HCT116 (cell line): ENCODE measurements around the gene HMG20A. TPM values are rescaled to one million over a fixed set of nuclear protein-coding genes. Genes with fewer than 3 reads are reported as not detected.
"Not testable (repeated sequence)": the region's sequence is repeated elsewhere in the genome, so short reads cannot be mapped to it uniquely, and the experiment has no call there.

Experiments used
- ATAC-seq: fragments of 200-7000 bp; cut with Tn5 transposase; 2 replicates; pipeline ENCODE4 v1.9.1; 2020; ENCODE audit warnings: mild to moderate bottlenecking, moderate library complexity
- BruUV-seq: library from RNA; stranded (reverse); fragments of 400-500 nt; replicated peaks from 2 replicates; lab custom pipeline; 2021; lab: Mats Ljungman, UMichigan
- CTCF ChIA-PET: fragments of 300-600 bp; sonication (Branson Sonifier 250); formaldehyde crosslinking; loops from one replicate; lab custom pipeline; 2021; ENCODE audit warnings: antibody characterized with exemption; lab: Charles Lee
- POLR2A ChIA-PET: fragments of 300-600, 350-600 bp; sonication (Branson Sonifier 250); formaldehyde crosslinking; loops from one replicate; lab custom pipeline; 2021; ENCODE audit warnings: antibody characterized with exemption; lab: Charles Lee
- RAD21 ChIA-PET, 2 experiments: fragments of 300-600 bp; sonication (Branson Sonifier 250); formaldehyde crosslinking; loops; one replicate each; lab custom pipeline; 2023; ENCODE audit warnings: low total read pairs in 2 of 2; ENCODE audit not compliant: uncharacterized antibody in 2 of 2, unreplicated experiment in 2 of 2, low non-redundant PET in 1 of 2; lab: Charles Lee
- DNase-seq: peaks from one replicate; pipeline ENCODE4 v3.0.0-alpha.2; 2010; ENCODE audit warnings: low read depth, low spot score
- H2AFZ ChIP-seq: fragments of 200-600 bp; shearing (Covaris generic), sonication (generic); 2 replicates; pipeline ENCODE4 v1.6.1; 2017; ENCODE audit warnings: low read depth, mixed run types, mixed read lengths, antibody characterized with exemption, low read length; ENCODE audit not compliant: poor library complexity, severe bottlenecking
- H3K27ac ChIP-seq: 2 replicates; pipeline ENCODE4 v1.5.1; 2012; ENCODE audit warnings: low read depth, low read length
- H3K27me3 ChIP-seq: fragments of 200-600 bp; sonication (generic); 2 replicates; pipeline ENCODE4 v1.6.1; 2016; ENCODE audit warnings: mixed run types, low read length, mixed read lengths; ENCODE audit not compliant: insufficient read depth
- H3K36me3 ChIP-seq, 2 experiments: fragments of 200-500 bp in 1 of 2; fragments of 200-600 bp in 1 of 2; sonication (Bioruptor generic) in 1 of 2; sonication (generic) in 1 of 2; 2 replicates each; pipeline versions ENCODE4 v1.5.1 to v1.6.1; 2014 to 2016; ENCODE audit warnings: low read length in 2 of 2, inconsistent platforms in 1 of 2, mixed read lengths in 1 of 2, mixed run types in 1 of 2; ENCODE audit not compliant: insufficient read depth in 2 of 2, control insufficient read depth in 1 of 2
- H3K4me1 ChIP-seq, 2 experiments: fragments of 200-600 bp in 1 of 2; sonication (generic) in 1 of 2; 2 replicates each; pipeline versions ENCODE4 v1.5.1 to v1.6.1; 2012 to 2017; ENCODE audit warnings: low read length in 2 of 2, inconsistent platforms in 1 of 2, mild to moderate bottlenecking in 1 of 2, mixed read lengths in 1 of 2, mixed run types in 1 of 2, moderate library complexity in 1 of 2; ENCODE audit not compliant: insufficient read depth in 2 of 2, control insufficient read depth in 1 of 2
- H3K4me2 ChIP-seq: fragments of 200-600 bp; sonication (generic); 2 replicates; pipeline ENCODE4 v1.6.1; 2017; ENCODE audit warnings: mixed run types, low read length, mixed read lengths
- H3K4me3 ChIP-seq, 2 experiments: fragments of 200-600 bp in 1 of 2; sonication (generic) in 1 of 2; replicated peaks in 1 of 2; 2 replicates each; pipeline ENCODE4 v1.5.1; 2011 to 2016; ENCODE audit warnings: low read length in 2 of 2, control low read depth in 1 of 2, low read depth in 1 of 2, mild to moderate bottlenecking in 1 of 2, mixed read lengths in 1 of 2, mixed run types in 1 of 2
- H3K79me2 ChIP-seq: fragments of 200-600 bp; sonication (generic); 2 replicates; pipeline ENCODE4 v1.6.1; 2017; ENCODE audit warnings: mild to moderate bottlenecking, mixed run types, low read length, moderate library complexity, mixed read lengths; ENCODE audit not compliant: insufficient read depth
- H3K9ac ChIP-seq: fragments of 200-600 bp; sonication (generic); 2 replicates; pipeline ENCODE4 v1.6.1; 2016; ENCODE audit warnings: low read length, mixed read lengths
- H3K9me2 ChIP-seq: fragments of 200-600 bp; sonication (generic), shearing (Covaris generic); 2 replicates; pipeline ENCODE4 v1.6.1; 2017; ENCODE audit warnings: mixed run types, mild to moderate bottlenecking, moderate library complexity; ENCODE audit not compliant: insufficient read depth
- H3K9me3 ChIP-seq, 2 experiments: fragments of 200-500 bp in 1 of 2; fragments of 200-600 bp in 1 of 2; sonication (Bioruptor generic) in 1 of 2; sonication (generic) in 1 of 2; 2 replicates each; pipeline ENCODE4 v1.6.1; 2014 to 2017; ENCODE audit warnings: low read length in 2 of 2, mixed read lengths in 2 of 2, inconsistent platforms in 1 of 2, low read depth in 1 of 2, mild to moderate bottlenecking in 1 of 2, mixed run types in 1 of 2, moderate library complexity in 1 of 2; ENCODE audit not compliant: control insufficient read depth in 1 of 2, insufficient read depth in 1 of 2
- H4K20me1 ChIP-seq: fragments of 200-600 bp; sonication (generic), shearing (Covaris generic); 2 replicates; pipeline ENCODE4 v1.6.1; 2017; ENCODE audit warnings: mixed run types, mild to moderate bottlenecking, moderate library complexity; ENCODE audit not compliant: insufficient read depth
- CTCF ChIP-seq, 3 experiments: fragments of 200-600 bp in 1 of 3; sonication (generic) in 1 of 3; IDR thresholded peaks in 2 of 3; conservative IDR thresholded peaks in 1 of 3; 2 replicates each; pipeline ENCODE4 v1.5.1; 2012 to 2017; ENCODE audit warnings: low read depth in 2 of 3, low read length in 2 of 3, antibody characterized with exemption in 1 of 3, borderline replicate concordance in 1 of 3, control low read depth in 1 of 3, mild to moderate bottlenecking in 1 of 3, mixed read lengths in 1 of 3, mixed run types in 1 of 3, moderate library complexity in 1 of 3; ENCODE audit not compliant: insufficient read depth in 1 of 3
- EGR1 ChIP-seq: IDR thresholded peaks from 2 replicates; pipeline ENCODE4 v1.6.1; 2012; ENCODE audit warnings: low read depth
- EZH2phosphoT487 ChIP-seq: fragments of 200-600 bp; IDR thresholded peaks from 2 replicates; pipeline ENCODE4 v1.6.1; 2018; ENCODE audit warnings: antibody characterized with exemption, borderline replicate concordance
- FOSL1 ChIP-seq: IDR thresholded peaks from 2 replicates; pipeline ENCODE4 v1.6.1; 2012; ENCODE audit warnings: low read depth
- JUND ChIP-seq: IDR thresholded peaks from 2 replicates; pipeline ENCODE4 v1.6.1; 2012
- MAX ChIP-seq: IDR thresholded peaks from 2 replicates; pipeline ENCODE4 v1.6.1; 2012
- POLR2A ChIP-seq: IDR thresholded peaks from 2 replicates; pipeline ENCODE4 v1.7.0; 2011; ENCODE audit warnings: borderline replicate concordance; ENCODE audit not compliant: insufficient read depth, insufficient read length; ENCODE audit errors: extremely low read depth
- POLR2AphosphoS5 ChIP-seq: IDR thresholded peaks from 2 replicates; pipeline ENCODE4 v1.6.1; 2011; ENCODE audit warnings: mild to moderate bottlenecking, low read depth, low read length, moderate library complexity
- RAD21 ChIP-seq: IDR thresholded peaks from 2 replicates; pipeline ENCODE4 v1.6.1; 2012; ENCODE audit warnings: low read depth, mild to moderate bottlenecking
- SIN3A ChIP-seq: IDR thresholded peaks from 2 replicates; pipeline ENCODE4 v1.6.1; 2012; ENCODE audit warnings: low read depth
- SP1 ChIP-seq: IDR thresholded peaks from 2 replicates; pipeline ENCODE4 v1.6.1; 2012; ENCODE audit warnings: low read depth
- SRF ChIP-seq: IDR thresholded peaks from 2 replicates; pipeline ENCODE4 v1.6.1; 2012; ENCODE audit warnings: low read depth
- ZNF274 ChIP-seq: fragments of 200-500 bp; sonication (Bioruptor generic); IDR thresholded peaks from 2 replicates; pipeline ENCODE4 v1.6.1; 2014; ENCODE audit warnings: mild to moderate bottlenecking, low read depth, low read length, inconsistent platforms
- intact Hi-C: fragments of 100-400 bp; cut with micrococcal nuclease; formaldehyde crosslinking; loops from 2 replicates; pipeline ENCODE4 v1.10.0; 2022
- total RNA-seq: library from RNA; stranded (reverse); gene quantifications from one replicate; pipeline ENCODE4 v1.2.1, GENCODE V29; 2021; ENCODE audit not compliant: unreplicated experiment

Gene HMG20A
- total RNA-seq, 1 experiment from 2014 or later, result 37.7 TPM

GRCh38 chr15:77406173-77406759 lies 14.4 kb upstream of the HMG20A start:
- H3K27me3 ChIP-seq, H3K4me2 ChIP-seq, H3K9ac ChIP-seq, intact Hi-C loops, H3K4me1 ChIP-seq, H3K9me3 ChIP-seq, H4K20me1 ChIP-seq, H3K36me3 ChIP-seq, H2AFZ ChIP-seq, H3K9me2 ChIP-seq, DNase-seq, CTCF ChIA-PET, BruUV-seq, H3K27ac ChIP-seq, ATAC-seq, H3K4me3 ChIP-seq, POLR2A ChIA-PET, RAD21 ChIA-PET: not testable (repeated sequence)
- peaks cover 14% of the 10 kb centered on the region for H3K79me2 ChIP-seq

GRCh38 chr15:77406846-77407245 lies 13.8 kb upstream of the HMG20A start:
- DNase-seq (no peak), ATAC-seq (no peak)
- H3K9me2 ChIP-seq, result no peaks in the 10 kb centered on the region
- H3K79me2 ChIP-seq, result peaks cover 14% of the 10 kb centered on the region
- no peak overlapping the region for H3K4me3 ChIP-seq
- no TSS peak for BruUV-seq
- intact Hi-C loops, result no loop called here
- H3K27ac ChIP-seq, result no peak overlapping the region
- ChIA-PET CTCF (no interaction called here), POLR2A (no interaction called here), RAD21 (no interaction called here)
- H3K4me1 ChIP-seq, result peaks cover 2 to 5% of the 10 kb centered on the region in 2 experiments; a peak in 2 of 4 replicates
- H4K20me1 ChIP-seq, result no peaks in the 10 kb centered on the region; the same call in 1 of the 2 replicates
- no peak overlapping the region for H2AFZ ChIP-seq
- H3K4me2 ChIP-seq, result no peak overlapping the region
- H3K27me3 ChIP-seq, result no peaks in the 10 kb centered on the region
- no peaks in the 10 kb centered on the region for H3K36me3 ChIP-seq
- H3K9ac ChIP-seq, result no peak overlapping the region
- TF ChIP-seq MAX (no peak), SIN3A (no peak), JUND (no peak), EGR1 (no peak), SP1 (no peak), CTCF (IDR thresholded peaks at IDR 0.05 in 2 of 3, conservative IDR thresholded peaks at IDR 0.05 in 1 of 3; ENCODE audit: borderline replicate concordance in 1 of 3, insufficient read depth in 1 of 3, low read depth in 2 of 3, low read length in 2 of 3) (no peak), EZH2phosphoT487 (no peak), FOSL1 (no peak), POLR2AphosphoS5 (no peak), ZNF274 (no peak), RAD21 (no peak), POLR2A (no peak), SRF (no peak)
- H3K9me3 ChIP-seq, result no peaks in the 10 kb centered on the region
